Measurements from ENCODE around the gene MIEN1.
"Not testable (repeated sequence)": the region's sequence is repeated elsewhere in the genome, so short reads cannot be mapped to it uniquely, and the experiment has no call there.

MIEN1 gene, protein sequence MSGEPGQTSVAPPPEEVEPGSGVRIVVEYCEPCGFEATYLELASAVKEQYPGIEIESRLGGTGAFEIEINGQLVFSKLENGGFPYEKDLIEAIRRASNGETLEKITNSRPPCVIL

GRCh38 chr17:39730095-39730921 is at the start of gene MIEN1:
MIEN1 (minus strand) TSS chr17:39730532; CDS start chr17:39730495, 37 bp downstream.
- peak; percentile 87 for DNase-seq

- DNase-seq = peak; percentile 9
These were observed 47.4 kb upstream of the MIEN1 start for GRCh38 chr17:39777534-39778365.

- DNase-seq = no peak
These were observed 45.9 kb upstream of the MIEN1 start for GRCh38 chr17:39776252-39776651.

DNA sequence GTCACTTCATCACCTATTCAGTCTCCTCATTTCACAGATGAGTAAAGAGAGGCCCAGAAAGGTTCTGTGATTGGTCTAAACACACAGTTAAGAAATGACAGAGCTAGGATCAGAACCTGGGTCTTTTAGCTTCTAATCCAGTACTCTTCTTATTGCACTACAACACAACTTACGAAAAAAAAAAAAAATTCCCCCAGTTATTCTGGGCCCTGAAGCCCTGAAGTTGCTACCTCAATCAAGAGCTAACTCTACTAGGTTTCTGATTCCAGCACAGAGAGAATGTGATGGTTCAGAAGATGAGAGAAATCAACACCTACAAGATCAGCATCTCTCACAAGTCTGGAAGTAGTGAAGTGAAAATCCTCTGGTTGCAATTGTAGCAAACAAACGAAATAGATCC is 44.7 kb upstream of the MIEN1 start:
- no peak for DNase-seq

DNA sequence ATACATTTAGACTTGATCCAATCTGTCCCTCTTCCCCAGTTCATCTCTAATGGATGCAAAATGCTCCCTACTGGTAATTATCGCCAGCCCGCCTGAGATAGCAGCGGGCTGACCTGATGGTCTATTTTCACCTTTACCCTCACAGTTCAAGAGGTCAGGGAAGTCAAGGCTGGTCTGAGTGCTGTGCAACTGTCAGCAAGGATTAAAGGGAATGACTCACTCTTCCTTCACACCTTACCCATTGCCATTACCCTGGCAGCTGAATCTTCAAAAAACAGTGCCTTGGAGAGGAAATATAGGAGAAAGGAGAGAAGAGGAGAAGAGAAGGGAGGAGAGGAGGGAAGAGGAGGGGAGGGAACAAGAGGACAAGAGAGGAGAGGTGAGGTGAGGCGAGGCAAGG is 43.7 kb upstream of the MIEN1 start:
- DNase-seq = no peak

GRCh38 chr17:39772987-39773934 is 42.9 kb upstream of the MIEN1 start:
- DNase-seq = no peak

- DNase-seq = no peak
These were observed 42.1 kb upstream of the MIEN1 start for GRCh38 chr17:39772415-39772814.

DNA sequence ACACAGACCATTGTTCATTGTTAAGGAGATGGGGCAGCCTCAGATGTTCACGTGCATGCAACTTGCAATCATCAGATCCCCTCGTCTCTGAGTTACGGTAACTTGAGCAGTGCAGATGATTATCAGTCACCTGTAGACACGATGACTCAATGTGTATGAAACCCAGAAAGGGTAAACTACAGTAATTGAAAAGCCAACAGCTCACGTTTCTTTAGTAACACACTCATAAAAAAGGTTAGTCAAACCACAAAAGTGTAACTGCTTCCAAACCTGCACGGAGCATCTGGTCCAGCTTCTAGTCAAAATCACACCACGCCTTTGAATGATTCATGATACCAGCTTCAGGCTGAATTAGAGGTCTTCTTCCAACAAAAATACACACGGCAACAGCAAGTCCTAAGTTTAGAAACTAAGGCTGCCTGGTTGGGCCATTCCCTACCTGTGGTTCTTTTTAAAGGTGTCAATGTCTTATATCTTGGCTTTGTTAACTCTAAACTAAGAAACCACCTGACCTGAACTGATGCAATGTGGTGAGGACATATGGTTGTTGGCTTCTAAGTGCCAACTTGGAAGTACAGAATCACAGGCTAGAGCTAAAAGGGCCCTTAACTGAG is 39.7 kb upstream of the MIEN1 start:
- peak; percentile 91 for DNase-seq

GRCh38 chr17:39767147-39767546 is 36.8 kb upstream of the MIEN1 start:
- DNase-seq = no peak

- no peak for DNase-seq
These were observed 35.4 kb upstream of the MIEN1 start for GRCh38 chr17:39765766-39766165.

DNA sequence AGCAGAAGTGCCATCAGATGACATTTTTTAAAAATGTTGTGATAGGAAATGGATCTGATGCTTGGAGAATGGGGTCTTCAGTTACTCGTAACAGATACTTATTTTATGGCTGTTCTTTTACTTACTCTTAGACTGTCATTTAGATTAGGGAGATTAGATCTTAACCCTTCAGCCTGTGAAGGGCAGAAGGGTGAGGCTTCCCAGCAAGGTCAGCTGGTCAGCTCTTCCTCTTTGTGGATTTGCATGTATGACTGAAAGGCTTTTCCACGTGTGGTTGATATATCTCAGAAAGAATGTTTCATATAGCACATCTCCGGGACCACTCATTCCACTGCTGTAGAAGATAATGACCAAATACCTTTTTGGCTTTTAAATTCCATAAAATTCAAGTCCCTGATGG is 34.8 kb upstream of the MIEN1 start:
- no peak for DNase-seq

- DNase-seq = not testable (repeated sequence)
These were observed 33.8 kb upstream of the MIEN1 start for GRCh38 chr17:39764171-39764570.

GRCh38 chr17:39763051-39763820 is 32.9 kb upstream of the MIEN1 start:
- no peak for DNase-seq

- no peak for DNase-seq
These were observed 31.6 kb upstream of the MIEN1 start for GRCh38 chr17:39761861-39762496.

- no peak for DNase-seq
These were observed 28.9 kb upstream of the MIEN1 start for GRCh38 chr17:39759204-39759603.

GRCh38 chr17:39757931-39758873 is 27.9 kb upstream of the MIEN1 start:
- DNase-seq = no peak

DNA sequence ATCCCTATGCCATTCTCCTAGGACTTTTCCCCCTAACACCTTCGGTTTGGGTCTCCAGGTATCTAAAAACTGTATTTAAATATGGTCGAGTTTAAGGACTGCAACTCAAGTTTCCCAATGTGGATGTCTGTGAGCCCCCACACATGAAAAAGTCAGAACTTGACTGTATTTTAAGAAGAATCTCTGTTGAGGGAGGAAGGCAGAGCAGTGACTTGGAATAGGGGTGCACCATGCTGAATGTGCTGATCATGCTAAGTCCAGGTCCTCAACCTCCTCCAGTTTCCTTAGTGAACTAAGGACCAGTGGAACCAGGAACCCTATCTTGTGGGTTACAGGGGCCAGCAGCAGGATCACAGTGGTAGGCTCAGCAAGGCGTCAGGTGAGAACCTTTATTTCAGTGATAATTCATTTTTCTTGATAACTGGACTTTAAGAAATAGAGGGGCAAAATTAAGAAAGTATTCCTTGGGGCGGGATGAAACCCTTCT is 26.9 kb upstream of the MIEN1 start:
- DNase-seq = no peak

GRCh38 chr17:39756380-39757079 is 26.2 kb upstream of the MIEN1 start:
- no peak for DNase-seq
